HPDE6-E6E7 (cell line): ENCODE results near the gene SORCS2.
A peak's percentile ranks its signal among the peaks of the same experiment; 100 is the strongest.

Experiments
- DNase-seq: peaks from one replicate; pipeline ENCODE4 v3.0.0; 2011; ENCODE audit warnings: missing footprints; ENCODE audit errors: extremely low spot score

The SORCS2 gene

DNA sequence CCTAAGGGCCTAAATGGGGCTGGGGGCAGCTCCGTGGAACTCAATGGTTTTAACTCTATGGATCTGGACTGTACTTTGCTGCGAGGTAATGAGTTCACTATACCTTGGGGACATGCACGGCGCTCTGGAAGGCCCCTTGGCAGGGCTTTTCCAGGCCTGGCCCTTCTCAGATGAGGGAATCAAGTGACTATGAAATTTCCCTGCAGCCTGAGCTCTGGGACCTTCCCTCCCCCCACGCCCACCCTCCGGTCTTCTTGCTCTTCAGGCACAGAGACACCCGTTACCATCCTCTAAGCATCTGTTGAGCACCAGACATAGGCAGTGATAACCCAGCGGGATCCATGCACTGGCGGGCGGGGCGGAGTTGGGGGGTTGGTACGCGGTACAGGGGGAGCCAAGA lies 133.2 kb downstream of the SORCS2 start:
- no peak for DNase-seq

- no peak for DNase-seq
These were observed 134.0 kb downstream of the SORCS2 start for GRCh38 chr4:7326306-7326692.

GRCh38 chr4:7326693-7327340 lies 134.5 kb downstream of the SORCS2 start:
- no peak for DNase-seq

DNA sequence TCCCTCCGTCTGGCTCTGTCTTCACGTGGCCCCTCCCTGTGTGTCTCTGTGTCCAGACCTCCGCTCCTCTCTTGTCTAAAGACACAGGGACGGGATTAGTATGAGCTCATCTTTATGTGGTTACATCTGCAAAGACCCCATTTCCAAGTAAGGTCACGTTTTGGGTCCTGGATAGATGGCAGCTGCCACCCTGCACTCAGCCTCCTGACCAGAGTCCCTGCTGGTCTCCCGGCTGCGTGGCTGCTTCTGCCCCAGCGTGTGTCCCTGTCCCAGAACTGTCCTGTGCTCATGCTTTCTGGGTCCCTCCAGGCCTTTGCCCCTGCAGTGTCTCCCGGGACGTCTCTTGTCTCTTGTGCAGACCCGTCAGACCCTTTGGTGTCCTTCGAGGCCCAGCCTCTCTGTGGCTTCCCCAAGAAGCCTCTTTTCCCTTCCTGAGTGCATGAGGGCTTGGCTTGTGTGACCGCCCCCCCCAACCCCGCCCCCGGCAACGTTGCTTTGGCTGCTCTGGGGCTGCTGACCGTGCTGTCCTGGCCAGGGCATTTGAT lies 135.1 kb downstream of the SORCS2 start:
- DNase-seq: no peak

DNA sequence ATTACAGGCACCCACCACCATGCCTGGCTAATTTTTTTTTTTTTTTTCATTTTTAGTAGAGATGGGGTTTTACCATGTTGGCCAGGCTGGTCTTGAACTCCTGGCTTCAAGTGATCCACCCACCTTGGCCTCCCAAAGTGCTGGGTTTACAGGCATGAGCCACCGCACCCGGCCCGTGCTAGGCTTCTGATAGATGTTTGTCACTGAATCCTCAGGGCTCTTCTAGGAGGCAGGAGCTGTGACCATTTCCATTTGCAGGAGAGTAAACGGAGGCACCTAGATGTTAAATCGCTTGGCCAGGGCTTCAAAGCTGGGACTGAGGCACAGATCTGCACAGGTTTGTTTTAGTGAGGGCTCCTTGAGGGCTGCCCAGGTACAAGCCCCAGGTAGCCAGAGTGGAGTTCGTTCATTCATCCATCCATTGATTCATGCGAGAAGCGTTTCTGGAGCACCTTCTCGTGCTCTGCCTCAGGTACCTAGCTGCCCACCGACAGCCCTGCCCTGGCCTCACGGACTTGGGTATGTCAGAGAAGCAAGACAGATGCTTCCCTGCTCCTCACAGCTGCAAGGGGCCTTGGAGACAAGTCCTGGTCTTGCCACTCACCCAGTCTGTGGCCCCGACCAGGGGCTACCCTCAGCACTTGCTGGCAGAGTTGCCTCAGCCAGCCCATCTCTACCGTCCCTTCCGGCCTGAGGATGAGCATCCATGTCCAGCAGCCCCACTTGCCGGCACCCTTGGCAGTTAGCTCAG lies 136.0 kb downstream of the SORCS2 start:
- DNase-seq: no peak

DNA sequence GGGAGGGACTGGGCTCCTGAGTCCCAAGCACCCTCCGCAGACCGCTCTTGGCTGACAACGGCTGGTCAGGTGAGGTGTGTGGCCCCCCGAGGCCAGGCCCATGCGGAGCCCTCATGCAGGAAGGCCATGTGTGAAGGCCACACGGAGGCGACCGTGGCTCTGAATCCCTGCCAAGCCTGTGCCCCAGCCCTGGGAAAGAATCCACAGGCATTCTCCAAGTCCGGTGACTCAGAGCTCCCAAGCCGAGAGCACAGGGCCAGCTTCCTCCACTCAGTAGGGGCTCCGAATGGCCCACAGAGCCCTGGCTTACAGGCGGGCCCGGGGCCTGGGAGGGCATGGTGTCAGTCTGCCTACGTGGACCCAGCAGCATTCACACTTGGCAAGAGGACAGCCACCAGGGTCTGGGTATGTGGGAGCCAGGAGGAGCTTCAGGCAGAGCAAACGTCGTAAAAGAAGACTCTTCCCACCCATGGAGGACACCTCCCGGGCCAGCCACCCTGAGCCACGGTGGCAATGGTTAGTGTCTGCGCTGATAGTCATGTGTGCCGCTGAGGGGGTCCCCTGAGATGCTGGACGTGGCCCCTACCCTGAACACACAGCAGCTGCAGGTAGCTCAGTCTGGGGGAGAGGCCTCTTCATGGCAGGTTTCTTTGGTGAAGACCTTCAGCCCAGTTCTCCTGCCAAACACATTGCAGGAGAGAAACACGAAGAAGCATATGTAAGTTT lies 136.7 kb downstream of the SORCS2 start:
- DNase-seq: peak; percentile 21

DNA sequence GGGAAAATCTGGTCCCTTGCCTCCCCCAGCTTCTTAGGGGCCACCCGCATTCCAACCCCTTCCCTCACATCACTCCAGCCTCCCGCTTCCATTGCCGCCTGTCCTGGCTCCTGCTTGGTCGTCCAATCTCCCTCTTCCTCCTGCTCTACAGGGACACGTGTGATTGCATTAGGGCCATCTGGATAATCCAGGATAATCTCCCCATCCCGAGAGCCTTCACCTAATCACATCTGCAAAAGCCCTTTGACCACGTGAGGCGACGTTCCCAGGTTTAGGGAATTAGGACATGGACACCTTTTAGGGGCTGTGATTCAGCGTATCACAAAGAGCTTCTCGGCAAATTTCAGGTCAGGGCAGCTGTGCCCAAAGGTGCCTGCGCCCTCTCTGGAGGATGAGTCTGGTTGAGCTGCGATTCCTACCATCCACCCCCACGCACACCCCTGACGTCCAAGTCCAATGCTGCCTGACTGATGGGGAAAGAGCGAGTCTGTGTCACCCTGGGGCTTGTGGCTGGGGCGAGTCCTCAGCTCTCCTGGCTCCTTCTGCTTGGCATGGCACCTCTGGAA lies 137.8 kb downstream of the SORCS2 start:
- DNase-seq: no peak

GRCh38 chr4:7330811-7331681 lies 138.7 kb downstream of the SORCS2 start:
- DNase-seq: no peak

DNA sequence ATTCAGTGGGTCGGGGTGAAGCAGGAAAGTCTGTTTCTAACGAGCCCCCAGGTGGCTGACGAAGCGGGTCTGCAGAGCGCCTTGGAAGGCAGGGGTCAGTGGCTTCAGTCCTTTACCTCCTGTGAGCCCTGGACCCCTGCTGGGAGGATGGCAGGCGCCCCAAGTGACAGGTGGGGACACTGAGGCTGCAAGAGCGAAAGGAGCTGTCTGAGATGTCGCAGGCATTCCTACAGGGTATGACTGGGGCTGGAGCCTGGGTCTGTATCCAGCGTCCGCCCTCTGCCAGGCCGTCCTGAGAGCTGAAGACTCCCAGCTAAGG lies 139.3 kb downstream of the SORCS2 start:
- no peak for DNase-seq

- DNase-seq: no peak
These were observed 140.1 kb downstream of the SORCS2 start for GRCh38 chr4:7332216-7333023.

DNA sequence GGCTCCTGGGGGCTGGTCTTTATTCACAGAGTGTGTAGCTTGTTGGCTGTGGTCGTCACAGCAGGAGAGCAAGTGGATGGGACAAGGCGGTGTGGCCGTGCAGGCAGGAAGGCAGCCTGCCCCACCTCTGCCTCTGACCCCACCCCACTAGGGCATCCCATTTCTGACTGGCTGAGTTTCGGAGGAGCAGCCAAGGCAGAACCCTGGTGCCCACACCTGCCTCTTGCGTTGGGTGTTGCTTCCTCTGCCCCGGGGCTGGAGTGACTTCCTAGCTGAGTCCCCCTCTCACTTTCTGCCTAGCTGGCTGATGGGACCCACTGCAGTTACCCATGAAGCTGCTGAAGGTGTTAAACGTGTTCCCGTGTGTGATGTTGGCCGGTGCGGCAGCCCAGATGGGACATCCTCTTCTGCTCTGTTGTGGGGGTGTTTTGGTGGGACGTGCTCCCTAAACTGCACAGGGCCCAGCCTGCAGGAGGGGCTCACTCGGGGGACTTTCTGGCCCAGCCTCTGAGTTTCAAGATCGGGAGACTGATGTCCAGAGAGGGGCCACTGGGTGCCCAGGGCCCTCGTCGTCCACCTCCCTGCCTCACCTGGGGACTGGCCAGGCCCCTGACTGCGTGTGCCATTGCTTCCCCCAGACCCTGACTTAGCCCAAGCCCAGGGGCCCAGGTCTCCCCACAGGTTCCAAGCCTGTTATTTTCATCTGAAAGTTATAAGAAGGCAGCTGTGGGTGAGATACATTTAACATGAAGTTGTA lies 140.9 kb downstream of the SORCS2 start:
- DNase-seq: no peak

GRCh38 chr4:7333801-7334421 lies 141.6 kb downstream of the SORCS2 start:
- DNase-seq: no peak

DNA sequence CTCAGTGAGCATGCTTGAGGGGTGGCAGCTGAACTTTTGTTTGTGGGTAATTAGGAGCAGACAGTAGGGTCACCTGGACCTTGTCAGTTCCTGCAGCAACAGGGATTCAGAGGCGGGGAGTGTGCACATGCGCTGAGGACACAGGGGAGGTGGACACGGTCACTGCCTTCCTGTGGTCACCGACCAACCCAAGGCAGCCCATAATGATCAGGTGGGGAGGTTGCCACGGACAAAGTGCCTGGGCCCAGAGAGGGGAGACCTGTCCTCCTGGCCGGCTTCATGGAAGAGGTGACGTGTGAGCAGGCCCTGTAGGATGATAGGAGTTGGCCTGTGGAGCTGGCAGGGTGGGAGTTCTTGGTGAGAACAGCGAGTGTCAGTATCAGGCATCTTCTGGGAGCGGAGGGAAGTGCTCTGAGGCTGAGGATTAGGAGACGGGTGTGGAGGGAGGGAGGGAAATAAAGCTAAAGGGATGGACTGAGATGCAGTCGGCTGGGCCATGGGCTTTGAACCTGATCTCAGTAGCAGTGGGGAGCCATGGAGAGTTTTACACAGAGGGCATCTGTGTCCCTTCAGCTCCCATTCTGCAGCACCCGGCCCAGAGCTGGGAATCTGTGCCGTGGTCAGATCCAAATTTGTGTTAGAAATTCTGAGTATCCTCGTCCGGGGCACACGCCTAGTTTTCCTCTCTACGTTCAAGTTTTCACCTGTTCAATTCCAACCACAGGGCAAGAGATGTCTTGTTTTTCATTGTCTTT lies 142.4 kb downstream of the SORCS2 start:
- no peak for DNase-seq

GRCh38 chr4:7335344-7336066 lies 143.2 kb downstream of the SORCS2 start:
- DNase-seq: peak; percentile 37

- DNase-seq: no peak
These were observed 143.8 kb downstream of the SORCS2 start for GRCh38 chr4:7336067-7336569.

GRCh38 chr4:7336732-7337131 lies 144.4 kb downstream of the SORCS2 start:
- DNase-seq: no peak

- DNase-seq: no peak
These were observed 145.1 kb downstream of the SORCS2 start for GRCh38 chr4:7337196-7338058.
